Left ventricle myocardium superior (tissue), 1 donor: ENCODE measurements around the gene TNS1. TPM values are rescaled to one million over a fixed set of nuclear protein-coding genes. Genes with fewer than 3 reads are reported as not detected.

Experiments used
- ATAC-seq: fragments of 200-7000 bp; cut with Tn5 transposase; one replicate; pipeline ENCODE4 v1.9.1; 2020; ENCODE audit warnings: mild to moderate bottlenecking, moderate library complexity
- DNase-seq: peaks from one replicate; pipeline ENCODE4 v3.0.0-alpha.2; 2020
- intact Hi-C: fragments of 100-400 bp; cut with micrococcal nuclease; formaldehyde crosslinking; loops from one replicate; pipeline ENCODE4 v1.11.0; 2022
- total RNA-seq: library from RNA; stranded (reverse); fragmentation: NEBNext Ultra II Directional; extraction: Animal tissue kit (Norgen Biotek cat#: 25700); gene quantifications from one replicate; pipeline ENCODE4 v1.2.1, GENCODE V29; 2021
- donor health status: DM: no; HTN: yes; CAD: no; lungs with severe emphysema.

The TNS1 gene
- total RNA-seq, 1 donor from 2014 or later = 783 TPM

DNA sequence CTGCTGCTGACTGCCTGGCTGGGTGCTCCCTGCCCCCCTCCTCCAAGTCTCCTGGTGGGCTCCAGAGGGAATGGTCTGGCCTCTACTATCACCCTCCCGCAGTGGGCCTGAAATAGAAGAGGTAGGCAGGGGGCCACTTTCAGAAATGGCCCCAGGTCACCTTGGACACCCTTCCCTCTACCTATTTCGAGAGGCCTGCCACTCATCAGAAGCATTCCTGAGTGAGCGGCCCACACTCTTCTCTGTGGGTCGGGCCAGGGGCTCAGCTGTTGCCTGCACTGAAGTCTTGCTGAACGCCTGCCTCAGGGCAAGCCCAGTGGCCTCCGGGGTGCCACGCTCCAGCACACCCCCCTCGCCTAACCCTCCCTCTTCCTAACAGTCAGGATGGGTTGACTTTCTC is 124.9 kb downstream of the TNS1 start:
- intact Hi-C loops = no loop called here
- no peak for DNase-seq
- ATAC-seq = peak; percentile 26

DNA sequence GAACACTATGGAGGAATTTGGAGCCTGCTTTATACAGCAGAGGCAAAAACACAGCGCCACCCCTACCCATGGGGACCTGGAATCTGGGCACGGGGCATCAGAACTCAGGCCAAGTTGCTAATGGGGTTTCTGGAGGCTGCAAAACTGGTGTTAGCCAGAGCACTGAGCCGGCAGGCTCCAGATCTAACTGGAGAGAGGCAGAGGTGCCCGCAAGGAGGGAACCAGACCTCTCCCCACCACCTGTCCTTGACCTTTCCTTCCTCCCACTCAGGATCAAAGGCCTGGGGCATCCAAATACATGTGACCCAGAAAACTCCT is 126.6 kb downstream of the TNS1 start:
- DNase-seq = no peak
- intact Hi-C loops = no loop called here
- no peak for ATAC-seq

DNA sequence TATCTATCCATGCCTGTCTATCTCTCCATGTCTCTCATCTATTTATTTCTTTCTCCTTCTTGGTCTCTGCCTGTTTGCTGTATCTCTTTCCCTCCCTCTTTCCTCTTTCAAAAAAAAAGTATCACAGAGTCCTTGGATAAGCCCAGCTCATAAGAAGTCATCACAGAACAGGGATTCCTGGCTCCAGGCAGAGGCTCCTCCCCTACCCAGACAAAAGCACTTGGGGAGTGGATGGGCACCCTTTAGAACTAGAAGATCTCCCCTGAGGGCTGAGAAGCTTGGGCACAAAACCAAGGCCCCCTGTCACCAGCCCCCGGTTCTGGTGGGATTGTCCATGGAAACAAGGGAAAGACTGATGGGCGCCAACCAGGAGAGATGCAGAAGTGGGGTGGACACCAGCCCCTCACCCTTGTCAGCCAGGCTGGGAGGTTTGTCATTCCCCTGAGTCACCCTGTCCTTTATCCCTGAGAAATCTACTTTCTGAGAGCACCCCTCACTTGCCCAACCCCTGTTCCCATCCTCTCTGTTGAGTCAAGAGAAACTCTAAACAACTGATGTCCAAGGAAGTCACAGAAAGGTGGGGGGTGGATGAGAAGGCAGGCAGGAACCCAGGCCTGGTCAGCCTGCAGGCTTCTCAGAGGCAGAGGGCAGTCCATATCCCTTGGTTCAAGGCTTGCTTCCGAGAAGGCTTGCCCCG is 127.1 kb downstream of the TNS1 start:
- intact Hi-C loops = no loop called here
- ATAC-seq (no peak), DNase-seq (no peak)

DNA sequence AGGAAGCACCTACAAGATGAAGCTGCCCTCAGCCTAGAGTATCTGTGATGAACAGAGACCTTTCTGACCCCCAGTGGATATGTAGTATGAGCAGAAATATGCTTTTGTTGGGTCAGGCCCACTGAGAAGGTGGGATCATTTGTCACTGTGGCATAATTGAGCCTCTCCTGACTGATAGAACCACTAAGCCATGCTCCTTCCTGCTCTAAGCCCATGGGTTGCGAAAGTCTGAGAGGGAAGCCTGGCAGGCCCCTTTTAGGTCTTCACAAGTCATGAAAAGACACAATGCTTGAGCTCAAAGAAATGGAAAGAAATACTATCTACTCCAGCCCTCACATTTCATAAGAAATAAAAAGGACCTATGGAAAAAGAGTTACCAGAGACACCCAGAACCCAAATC is 127.7 kb downstream of the TNS1 start:
- intact Hi-C loops = no loop called here
- DNase-seq = no peak
- no peak for ATAC-seq

DNA sequence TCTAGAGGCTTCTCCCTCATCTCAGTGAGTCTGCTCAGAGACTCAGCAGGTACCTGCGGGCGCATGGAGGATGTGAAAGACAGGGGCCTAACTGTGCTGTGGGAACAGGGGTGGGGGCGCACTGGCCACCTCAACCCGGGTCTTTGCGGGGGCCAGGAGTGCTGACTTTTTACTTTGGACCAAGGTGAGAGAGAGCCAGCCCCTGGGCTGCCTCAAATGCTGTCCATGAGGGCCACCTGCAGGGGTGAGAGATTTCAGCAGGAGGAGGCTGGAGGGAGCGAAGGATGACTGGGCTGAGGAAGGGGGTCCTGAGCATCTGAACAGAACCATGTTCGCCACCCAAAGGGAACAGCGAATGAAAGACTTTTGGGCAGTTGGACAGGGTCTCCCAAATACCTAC is 129.4 kb downstream of the TNS1 start:
- intact Hi-C loops = loop anchor here (5.0 kb wide), 1 partner anchor 71 kb away; no protein-coding TSS in a partner anchor
- DNase-seq = no peak

DNA sequence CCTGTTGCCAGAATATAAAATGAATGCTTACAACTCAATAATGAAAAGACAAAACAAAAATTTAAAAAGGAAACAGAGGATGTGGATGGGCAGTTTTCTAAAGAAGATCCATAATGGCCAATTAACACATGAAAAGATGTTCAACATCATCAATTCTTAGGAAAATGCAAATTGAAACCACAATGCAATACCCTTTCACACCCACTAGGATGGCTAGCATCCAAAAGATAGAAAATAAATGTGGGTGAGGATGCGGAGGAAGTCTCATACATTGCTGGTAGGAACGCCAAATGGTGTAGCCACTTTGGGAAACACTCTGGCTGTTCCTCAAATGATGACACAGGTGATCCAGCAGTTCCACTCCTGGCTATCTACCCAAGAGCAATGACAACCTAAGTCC is 130.5 kb downstream of the TNS1 start:
- ATAC-seq (no peak), DNase-seq (no peak)
- intact Hi-C loops = loop anchor here (5.0 kb wide), 1 partner anchor 70 kb away; no protein-coding TSS in a partner anchor

More for the DNA sequence above, 129.4 kb downstream of the TNS1 start:
- no peak for ATAC-seq

DNA sequence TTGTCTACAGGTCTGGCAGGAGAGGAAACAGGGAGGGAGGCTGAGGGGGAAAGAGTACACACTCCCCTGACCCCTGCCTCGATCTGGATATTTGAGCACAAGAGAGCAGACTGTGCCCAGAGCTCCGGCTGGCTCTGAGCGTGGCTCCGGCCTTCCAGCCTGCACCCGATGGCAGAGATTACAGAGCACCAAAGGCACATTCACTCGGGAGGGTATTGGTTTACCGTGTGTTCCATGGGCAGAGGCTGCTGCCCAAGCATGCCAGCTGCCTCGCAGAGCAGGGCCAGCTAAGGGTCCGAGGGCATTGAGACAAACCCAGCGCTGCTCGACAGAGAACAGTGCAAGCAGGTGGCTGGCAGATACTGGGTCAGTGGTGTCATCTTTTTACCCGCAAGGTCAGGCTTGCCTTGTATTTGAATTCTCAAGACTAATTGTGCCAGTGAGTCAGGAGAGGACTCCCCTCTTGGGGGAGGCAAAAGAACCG is 132.2 kb downstream of the TNS1 start:
- intact Hi-C loops = loop anchor here (5.0 kb wide), 1 partner anchor 68 kb away; no protein-coding TSS in a partner anchor
- peak; percentile 25 for ATAC-seq
- DNase-seq = no peak

DNA sequence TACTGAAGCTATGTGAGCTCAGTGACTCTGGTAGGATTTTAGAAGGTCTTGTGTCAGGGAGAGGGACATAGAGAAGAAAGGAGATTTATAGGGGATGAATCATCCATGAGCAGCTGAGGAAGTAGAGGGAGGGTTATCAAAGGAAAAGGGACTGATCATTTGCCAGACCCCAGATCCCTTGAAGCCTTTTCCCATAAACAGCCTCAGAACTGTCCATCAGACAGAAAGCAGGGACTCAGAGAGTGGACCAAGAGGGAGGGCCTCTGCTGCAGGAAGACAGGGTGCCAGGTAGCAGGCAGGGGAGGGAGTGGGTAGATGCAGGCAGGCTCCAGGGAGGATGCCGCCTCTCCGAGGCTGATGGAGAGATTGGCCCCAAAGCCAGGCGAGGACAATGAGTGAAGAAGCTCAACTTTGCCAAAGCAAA is 133.9 kb downstream of the TNS1 start:
- DNase-seq (no peak), ATAC-seq (peak; percentile 9)
- intact Hi-C loops = no loop called here

DNA sequence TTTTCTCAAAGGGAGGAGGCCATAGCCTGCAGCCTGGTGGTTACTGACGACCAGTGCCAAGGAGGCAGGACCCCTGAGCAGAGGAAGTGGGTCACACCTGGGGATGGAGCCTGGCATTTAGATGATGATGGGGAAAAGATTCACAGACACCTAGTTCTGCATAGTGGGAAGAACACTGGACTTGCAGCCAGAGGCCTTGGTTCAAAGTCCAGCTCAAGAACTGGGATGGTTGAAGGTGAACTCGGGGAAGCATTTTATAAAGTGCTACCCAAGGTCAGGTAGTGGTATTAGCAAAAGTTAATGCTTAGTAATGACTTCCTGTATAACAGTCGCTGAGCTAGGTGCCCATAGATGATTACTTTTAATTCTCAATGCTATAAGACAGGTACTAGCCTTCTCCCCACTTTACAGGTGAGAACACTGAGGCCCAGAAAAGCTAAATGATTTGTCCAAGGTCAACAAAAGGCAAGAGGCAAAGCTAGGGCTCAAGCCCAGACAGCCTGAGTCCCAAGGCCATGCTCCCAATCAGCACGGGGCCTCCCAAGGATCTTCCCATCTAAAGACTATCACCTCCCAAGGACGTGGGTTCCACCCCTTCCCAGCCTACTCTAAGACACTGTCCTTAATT is 134.4 kb downstream of the TNS1 start:
- DNase-seq = no peak
- intact Hi-C loops = no loop called here

DNA sequence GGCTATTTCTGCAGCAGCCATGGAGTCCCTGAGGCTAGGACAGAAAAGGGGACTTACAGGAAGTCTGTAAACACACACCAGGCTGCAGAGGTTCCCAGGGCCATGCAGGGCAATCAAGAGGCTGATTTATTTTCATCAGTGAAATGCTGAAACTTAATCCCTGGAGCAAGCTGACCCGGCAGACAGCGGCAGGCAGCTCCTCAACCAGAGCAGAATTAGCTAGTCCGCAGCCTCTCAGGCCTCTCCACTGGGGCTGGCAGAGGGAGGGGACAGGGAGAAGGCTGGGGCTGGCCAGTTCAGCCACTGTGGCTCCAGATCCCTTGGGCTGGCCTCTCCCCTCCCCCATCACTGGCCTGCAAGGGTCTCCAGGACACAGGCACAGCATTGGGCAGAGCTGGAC is 136.3 kb downstream of the TNS1 start:
- DNase-seq = no peak
- no peak for ATAC-seq

More for the DNA sequence above, 134.4 kb downstream of the TNS1 start:
- ATAC-seq = no peak

DNA sequence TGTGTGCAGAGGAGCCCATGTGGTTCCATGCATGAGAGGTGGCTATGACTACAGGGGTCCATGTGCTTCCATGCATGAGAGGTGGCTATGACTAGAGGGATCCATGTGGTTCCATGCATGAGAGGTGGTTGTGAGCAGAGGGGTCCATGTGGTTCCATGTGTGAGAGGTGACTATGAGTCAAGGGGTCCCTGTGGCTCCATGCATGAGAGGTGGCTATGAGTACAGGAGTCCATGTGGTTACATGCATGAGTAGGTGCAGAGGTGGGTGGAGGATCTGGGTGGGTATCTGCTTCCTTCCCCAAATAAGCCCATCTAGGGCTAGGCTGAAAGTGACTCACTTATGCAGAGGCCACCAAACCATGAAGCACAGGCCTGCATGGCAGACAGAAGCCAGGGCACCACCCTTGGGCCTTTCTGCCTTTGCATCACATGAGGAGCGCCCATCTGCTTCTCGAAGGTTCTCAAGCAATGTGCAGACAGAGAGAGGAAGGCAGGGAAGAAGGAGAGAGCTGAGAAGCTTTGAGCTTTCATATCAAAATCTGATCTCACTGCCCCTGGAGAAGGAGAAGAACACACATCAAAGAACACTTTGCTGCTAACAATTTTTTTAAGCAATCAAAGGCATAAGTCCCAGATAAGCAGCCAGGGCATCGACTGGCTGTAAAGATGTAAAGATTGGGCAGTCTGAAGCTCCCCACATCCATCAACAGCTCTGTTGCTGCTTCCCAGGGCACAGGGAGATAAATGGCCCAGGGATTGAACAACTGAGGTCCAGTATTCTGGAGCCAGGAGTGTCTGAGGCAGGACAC is 137.6 kb downstream of the TNS1 start:
- intact Hi-C loops = no loop called here
- DNase-seq = no peak
- no peak for ATAC-seq

More for the DNA sequence above, 136.3 kb downstream of the TNS1 start:
- intact Hi-C loops = no loop called here

DNA sequence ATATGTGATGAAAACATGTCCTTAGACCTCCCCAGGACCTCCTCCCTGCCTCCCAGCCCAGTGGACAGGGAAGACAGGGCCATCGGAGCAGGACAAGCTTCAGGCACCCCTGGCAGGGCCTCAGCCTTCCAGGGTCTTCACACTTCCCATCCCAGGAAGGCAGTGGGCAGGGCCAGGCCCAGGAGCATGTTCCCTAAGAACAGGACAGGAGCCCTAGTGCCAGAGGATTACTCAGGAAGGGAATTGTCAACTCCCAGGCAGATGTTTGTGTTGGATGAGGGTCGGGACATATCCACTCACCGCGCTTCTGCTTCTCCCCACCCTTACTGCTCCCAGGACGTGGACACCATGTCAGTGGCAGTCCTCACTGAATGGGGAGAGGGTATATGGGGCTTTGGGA is 138.9 kb downstream of the TNS1 start:
- intact Hi-C loops = no loop called here
- peak; percentile 47 for ATAC-seq
- DNase-seq = peak; percentile 69

DNA sequence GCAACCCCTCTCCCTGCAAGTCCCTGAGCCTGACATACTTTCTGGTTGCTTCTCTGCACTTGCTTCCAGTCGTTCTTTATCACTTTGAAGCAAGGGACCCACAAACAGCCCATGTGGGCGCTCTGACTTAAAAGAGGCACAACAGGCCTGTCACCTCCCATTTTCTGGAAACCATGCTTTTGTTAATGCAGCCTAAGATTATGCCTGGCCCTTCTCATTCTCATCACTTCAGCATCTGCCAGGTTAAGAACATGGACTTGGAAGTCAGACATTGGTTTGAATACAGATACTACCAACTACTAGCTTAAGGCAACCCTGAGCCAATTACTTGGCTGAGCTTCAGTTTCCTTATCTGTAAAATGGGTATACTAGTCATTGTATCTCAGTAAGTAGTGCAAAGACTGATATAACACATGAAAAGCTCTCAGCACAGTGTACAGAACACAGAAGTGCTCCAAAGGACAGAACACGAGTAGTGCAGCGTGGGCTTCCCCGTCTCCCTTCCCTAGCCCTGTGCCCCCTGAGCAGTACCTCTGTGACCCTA is 141.4 kb downstream of the TNS1 start:
- DNase-seq (no peak), ATAC-seq (no peak)
- intact Hi-C loops = no loop called here

DNA sequence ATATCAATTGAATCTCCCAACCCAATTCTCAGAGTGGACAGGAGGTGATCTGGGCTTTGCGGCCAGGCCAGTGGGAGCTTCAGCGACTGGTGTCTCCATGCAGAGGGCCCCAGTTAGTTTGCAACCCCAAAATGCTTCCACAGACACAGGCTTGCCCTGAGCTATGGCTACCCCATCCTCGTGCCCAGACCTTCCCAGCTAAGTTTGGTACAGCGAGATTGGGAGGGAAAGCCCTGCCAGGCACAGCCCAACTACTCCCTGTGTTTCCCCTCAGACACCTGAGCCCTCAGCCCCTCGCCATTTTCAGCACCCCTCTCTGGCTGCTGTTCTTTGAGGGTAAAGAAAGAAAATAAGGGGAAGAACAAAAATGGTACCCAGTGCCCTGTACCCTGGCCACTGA is 142.9 kb downstream of the TNS1 start:
- intact Hi-C loops = no loop called here
- no peak for ATAC-seq

DNA sequence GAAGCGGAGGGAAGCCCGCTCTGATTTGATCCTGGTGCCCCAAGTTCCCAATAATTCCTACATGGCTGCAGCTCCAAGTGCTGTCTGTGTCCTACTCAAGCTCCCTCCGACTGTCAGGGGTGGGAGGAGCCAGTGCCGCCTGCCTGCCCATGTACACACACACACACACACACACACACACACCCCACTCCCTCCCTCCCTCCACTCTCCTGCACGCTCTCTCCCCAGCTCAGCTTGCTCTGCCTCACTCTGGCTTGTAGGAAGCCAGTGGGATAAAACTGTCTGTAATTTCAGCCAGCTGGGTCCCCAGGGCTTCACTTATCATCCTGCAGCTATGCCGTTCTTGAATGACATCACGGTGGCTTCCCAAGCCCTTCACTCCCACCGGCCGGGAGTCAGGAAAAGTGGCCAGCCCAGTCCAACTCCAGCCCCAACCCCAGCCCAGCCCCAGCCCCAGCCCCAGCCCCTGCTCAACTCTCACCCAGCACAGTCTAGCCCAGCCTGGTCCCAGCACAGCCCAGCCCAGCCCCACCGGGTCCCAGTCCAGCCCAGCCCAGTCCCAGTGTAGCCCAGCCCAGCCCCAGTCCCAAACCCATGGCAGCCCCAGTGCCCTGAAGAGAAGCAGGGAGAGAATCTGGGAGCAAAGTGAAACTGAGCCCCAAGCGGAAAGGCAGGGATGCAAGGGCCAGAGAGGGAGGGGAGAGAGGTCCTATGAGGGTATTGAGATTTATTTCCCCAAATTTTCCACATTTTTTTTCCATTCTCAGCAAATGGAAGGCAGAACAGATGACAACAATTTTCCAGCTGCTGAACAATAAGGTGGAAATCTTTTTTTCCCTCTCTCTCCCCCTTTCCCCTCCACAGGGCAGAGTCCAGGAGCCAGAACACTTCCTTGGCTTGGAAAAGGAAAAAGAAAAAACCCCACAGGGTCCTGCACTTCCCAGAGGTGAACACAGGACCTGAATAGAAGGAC is 144.0 kb downstream of the TNS1 start:
- intact Hi-C loops = no loop called here
- ATAC-seq (peak; percentile 80), DNase-seq (peak; percentile 90)

More for the DNA sequence above, 142.9 kb downstream of the TNS1 start:
- DNase-seq = no peak

DNA sequence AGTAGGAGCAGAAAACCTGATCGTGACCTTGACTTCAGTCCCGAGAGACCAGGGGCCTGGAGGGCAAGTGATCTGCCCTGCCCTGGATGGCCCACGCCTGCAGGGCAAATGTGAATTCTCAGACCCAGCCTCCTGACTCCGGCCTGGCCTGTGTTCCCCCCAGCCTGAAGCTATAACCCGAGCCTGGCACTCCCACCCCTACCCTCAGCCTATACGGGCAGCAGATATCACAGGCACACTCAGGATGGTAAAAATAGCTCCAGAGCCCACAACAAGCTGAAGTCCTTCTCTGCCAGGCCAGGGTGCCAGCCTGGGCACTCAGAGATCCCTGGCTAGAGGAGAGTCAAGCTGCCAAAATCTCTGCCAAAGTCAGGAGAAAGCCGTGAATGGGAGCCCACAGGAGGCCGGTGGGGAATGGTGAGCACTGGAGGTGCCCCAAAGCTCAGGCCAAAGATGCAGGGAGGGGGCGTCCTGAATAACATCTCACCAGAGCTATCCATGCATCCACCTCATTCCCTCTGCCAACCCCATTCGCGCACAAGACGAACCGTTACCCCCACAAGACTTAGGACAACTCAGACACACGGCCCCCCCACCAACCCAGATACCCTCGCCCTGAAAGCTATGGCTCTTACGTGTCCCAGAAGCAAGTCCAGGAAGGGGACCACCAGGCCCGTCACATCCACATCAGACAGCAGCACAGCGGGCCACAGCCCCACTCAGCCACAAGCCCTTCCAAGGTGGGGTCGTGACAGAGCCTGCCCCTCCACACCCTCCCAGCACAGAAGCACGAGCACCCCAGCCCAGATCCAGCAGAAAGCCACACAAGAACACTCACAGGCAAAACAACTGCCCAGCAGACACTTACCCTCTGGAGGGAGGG is 144.9 kb downstream of the TNS1 start:
- intact Hi-C loops = no loop called here
- DNase-seq = peak; percentile 82
- ATAC-seq = peak; percentile 72

DNA sequence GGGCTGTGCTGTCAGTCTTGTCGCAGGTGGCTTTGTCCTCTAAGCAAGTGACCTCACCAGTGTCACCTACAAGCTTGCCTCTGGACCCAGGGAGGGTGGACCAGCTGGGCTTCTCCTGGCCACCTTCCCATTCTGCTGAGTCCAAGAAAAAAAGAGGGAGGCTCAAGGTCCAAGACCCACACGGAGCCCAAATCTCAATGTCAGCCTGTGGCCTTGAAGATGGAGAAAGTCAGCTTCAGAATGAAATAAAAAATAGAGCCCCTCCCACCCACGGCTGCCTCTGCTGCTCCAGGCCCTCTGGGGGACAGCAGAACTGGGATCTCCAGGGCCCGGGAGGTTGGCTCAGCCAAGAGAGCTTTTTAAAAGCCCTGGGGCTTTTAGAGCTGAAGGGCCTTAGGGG is 145.9 kb downstream of the TNS1 start:
- peak; percentile 2 for ATAC-seq
- intact Hi-C loops = no loop called here
- no peak for DNase-seq

DNA sequence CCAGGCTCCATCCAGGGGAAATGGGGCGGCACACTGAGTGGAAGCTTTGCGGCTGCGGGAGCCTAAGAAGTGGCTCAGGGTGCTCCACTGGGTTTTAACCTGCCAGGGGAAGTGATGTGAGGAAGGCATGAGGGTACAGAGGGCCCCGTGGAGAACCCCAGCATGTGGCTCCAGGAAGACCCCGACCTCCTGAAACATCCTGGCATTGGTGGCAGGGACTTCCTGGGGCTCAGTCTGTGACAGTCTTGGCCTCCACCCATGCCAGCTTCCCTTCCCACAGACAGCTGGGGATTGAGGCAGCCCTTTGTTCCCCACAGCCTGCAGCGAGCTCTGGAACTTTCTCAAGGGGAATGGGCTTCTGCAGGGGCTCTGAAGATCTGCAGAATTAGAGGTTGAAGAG is 146.6 kb downstream of the TNS1 start:
- DNase-seq (no peak), ATAC-seq (no peak)
- intact Hi-C loops = no loop called here
